H1 (cell line): ENCODE data around the gene SLC25A3. TPM values are rescaled to one million over a fixed set of nuclear protein-coding genes. Genes with fewer than 3 reads are reported as not detected.

Experiments
- CTCF ChIA-PET: fragments of 300-600 bp; sonication (Branson Sonifier 250); formaldehyde crosslinking; loops from one replicate; lab custom pipeline; 2021; ENCODE audit not compliant: partially characterized antibody; lab: Charles Lee
- POLR2A ChIA-PET: fragments of 300-600 bp; sonication (Branson Sonifier 250); formaldehyde crosslinking; loops from one replicate; lab custom pipeline; 2021; ENCODE audit warnings: inconsistent platforms; ENCODE audit not compliant: partially characterized antibody; lab: Charles Lee
- DNase-seq, 2 experiments: peaks; one replicate each; pipeline versions ENCODE4 v3.0.0 to v3.0.0-alpha.2; 2010 to 2022; ENCODE audit warnings: low spot score in 2 of 2, low read depth in 1 of 2, mixed read lengths in 1 of 2
- FAIRE-seq: peaks from 2 replicates; lab custom pipeline; 2011; peaks lifted over from hg19 to GRCh38; lab: Jason Lieb, UNC
- H2AFZ ChIP-seq: 2 replicates; pipeline ENCODE4 v1.8.1; 2012; ENCODE audit warnings: low read length, inconsistent platforms
- H2AK5ac ChIP-seq: 2 replicates; pipeline ENCODE4 v1.6.1; 2013; ENCODE audit warnings: low read depth, low read length
- H2BK120ac ChIP-seq: replicated peaks from 2 replicates; pipeline ENCODE3; 2013; ENCODE audit warnings: low read depth, low read length, inconsistent platforms
- H2BK12ac ChIP-seq: 2 replicates; pipeline ENCODE4 v1.6.1; 2013; ENCODE audit warnings: low read depth, low read length
- H2BK15ac ChIP-seq: 2 replicates; pipeline ENCODE4 v1.6.1; 2013; ENCODE audit warnings: low read length
- H2BK20ac ChIP-seq: 2 replicates; pipeline ENCODE4 v1.6.1; 2013; ENCODE audit warnings: low read length
- H2BK5ac ChIP-seq: 2 replicates; pipeline ENCODE4 v1.6.1; 2013; ENCODE audit warnings: low read depth, low read length
- H3K14ac ChIP-seq: 2 replicates; pipeline ENCODE4 v1.6.1; 2013; ENCODE audit warnings: inconsistent platforms; ENCODE audit not compliant: insufficient read length
- H3K18ac ChIP-seq: 2 replicates; pipeline ENCODE4 v1.6.1; 2013; ENCODE audit warnings: low read length; ENCODE audit errors: extremely low read depth
- H3K23ac ChIP-seq: 2 replicates; pipeline ENCODE4 v1.6.1; 2013; ENCODE audit warnings: inconsistent platforms; ENCODE audit not compliant: insufficient read length
- H3K23me2 ChIP-seq: 2 replicates; pipeline ENCODE4 v1.6.1; 2013; ENCODE audit warnings: low read depth, low read length
- H3K27ac ChIP-seq: 2 replicates; pipeline ENCODE4 v1.6.1; 2011; ENCODE audit warnings: low read depth, low read length, inconsistent platforms
- H3K27me3 ChIP-seq, 4 experiments: replicated peaks in 1 of 4; 1 replicate in 1 of 4; 2 replicates in 3 of 4; pipeline versions ENCODE4 v1.6.1 to v1.8.1; 2011 to 2013; ENCODE audit warnings: low read length in 3 of 4, mild to moderate bottlenecking in 3 of 4, inconsistent platforms in 2 of 4, mixed read lengths in 2 of 4, moderate library complexity in 1 of 4; ENCODE audit not compliant: control insufficient read depth in 3 of 4, insufficient read depth in 3 of 4; ENCODE audit errors: extremely low read depth in 1 of 4
- H3K36me3 ChIP-seq, 4 experiments: 2 replicates each; pipeline versions ENCODE4 v1.6.1 to v1.8.1; 2011 to 2013; ENCODE audit warnings: mild to moderate bottlenecking in 4 of 4, low read length in 3 of 4, moderate library complexity in 2 of 4, control low read depth in 1 of 4, inconsistent platforms in 1 of 4; ENCODE audit not compliant: insufficient read depth in 4 of 4, control insufficient read depth in 2 of 4
- H3K4ac ChIP-seq: replicated peaks from 2 replicates; pipeline ENCODE3; 2013; ENCODE audit warnings: low read length, low read depth, mixed read lengths, inconsistent platforms; ENCODE audit not compliant: insufficient read length
- H3K4me1 ChIP-seq, 4 experiments: replicated peaks in 1 of 4; 1 replicate in 1 of 4; 2 replicates in 3 of 4; pipeline versions ENCODE4 v1.6.1 to v1.8.1; 2011 to 2013; ENCODE audit warnings: low read length in 3 of 4, inconsistent platforms in 2 of 4, mixed read lengths in 1 of 4; ENCODE audit not compliant: insufficient read depth in 4 of 4, control insufficient read depth in 3 of 4
- H3K4me2 ChIP-seq, 2 experiments: 2 replicates each; pipeline versions ENCODE4 v1.6.1 to v1.8.1; 2011 to 2013; ENCODE audit warnings: low read depth in 2 of 2, low read length in 2 of 2, control low read depth in 1 of 2, inconsistent platforms in 1 of 2, mild to moderate bottlenecking in 1 of 2; ENCODE audit not compliant: insufficient read depth in 1 of 2
- H3K4me3 ChIP-seq, 4 experiments: fragments of 200-600, 300-600 bp in 1 of 4; sonication (generic), shearing (Covaris generic), sonication (Bioruptor Twin) in 1 of 4; 2 replicates each; pipeline versions ENCODE4 v1.5.1 to v1.8.1; 2011 to 2016; ENCODE audit warnings: low read length in 4 of 4, low read depth in 3 of 4, control low read depth in 2 of 4, inconsistent platforms in 2 of 4, mild to moderate bottlenecking in 2 of 4, mixed read lengths in 1 of 4, moderate library complexity in 1 of 4; ENCODE audit not compliant: insufficient read depth in 2 of 4; ENCODE audit errors: extremely low read depth in 1 of 4
- H3K56ac ChIP-seq: replicated peaks from 2 replicates; pipeline ENCODE3; 2013; ENCODE audit warnings: low read depth, mild to moderate bottlenecking, mixed read lengths, low read length, inconsistent platforms; ENCODE audit not compliant: insufficient read length
- H3K79me1 ChIP-seq: 2 replicates; pipeline ENCODE4 v1.6.1; 2013; ENCODE audit warnings: low read depth, low read length, control low read depth
- H3K79me2 ChIP-seq, 2 experiments: 2 replicates each; pipeline versions ENCODE4 v1.6.1 to v1.8.1; 2012 to 2013; ENCODE audit warnings: low read length in 2 of 2, mild to moderate bottlenecking in 2 of 2, inconsistent platforms in 1 of 2; ENCODE audit not compliant: insufficient read depth in 2 of 2, control insufficient read depth in 1 of 2
- H3K9ac ChIP-seq, 4 experiments: replicated peaks in 1 of 4; 1 replicate in 1 of 4; 2 replicates in 3 of 4; pipeline versions ENCODE4 v1.6.1 to v1.8.1; 2011 to 2013; ENCODE audit warnings: low read depth in 3 of 4, low read length in 3 of 4, control low read depth in 2 of 4, mild to moderate bottlenecking in 2 of 4, moderate library complexity in 2 of 4, inconsistent platforms in 1 of 4; ENCODE audit errors: extremely low read depth in 1 of 4
- H3K9me3 ChIP-seq, 2 experiments: 2 replicates each; pipeline versions ENCODE4 v1.6.1 to v1.8.1; 2012 to 2013; ENCODE audit warnings: mild to moderate bottlenecking in 2 of 2, moderate library complexity in 2 of 2, control low read depth in 1 of 2, inconsistent platforms in 1 of 2, low read depth in 1 of 2, low read length in 1 of 2, mixed read lengths in 1 of 2; ENCODE audit not compliant: insufficient read depth in 2 of 2
- H4K20me1 ChIP-seq, 2 experiments: replicated peaks in 1 of 2; 2 replicates each; pipeline versions ENCODE3 to v1.8.1; 2011 to 2013; ENCODE audit warnings: inconsistent platforms in 2 of 2, low read length in 2 of 2, mild to moderate bottlenecking in 1 of 2; ENCODE audit not compliant: insufficient read depth in 2 of 2, control insufficient read depth in 1 of 2
- H4K5ac ChIP-seq: 2 replicates; pipeline ENCODE4 v1.6.1; 2013; ENCODE audit warnings: low read length, low read depth, mixed read lengths, inconsistent platforms; ENCODE audit not compliant: insufficient read length
- H4K8ac ChIP-seq: 2 replicates; pipeline ENCODE4 v1.8.0; 2013; ENCODE audit warnings: mild to moderate bottlenecking, moderate library complexity, low read length, inconsistent platforms; ENCODE audit not compliant: insufficient read depth; ENCODE audit errors: extremely low read depth
- H4K91ac ChIP-seq: replicated peaks from 2 replicates; pipeline ENCODE3; 2013; ENCODE audit warnings: low read length, mixed read lengths, inconsistent platforms; ENCODE audit not compliant: insufficient read length
- CREB1 ChIP-seq: IDR thresholded peaks from 2 replicates; pipeline ENCODE4 v1.6.1; 2012; ENCODE audit warnings: inconsistent platforms
- JUND ChIP-seq: IDR thresholded peaks from 2 replicates; pipeline ENCODE4 v1.6.1; 2011; ENCODE audit warnings: mild to moderate bottlenecking, improper control_type of control experiment, low read length
- PHF8 ChIP-seq: fragments of 200-600 bp; sonication (generic); conservative IDR thresholded peaks from 2 replicates; pipeline ENCODE4 v1.7.1; 2012; ENCODE audit warnings: low read depth, mild to moderate bottlenecking, inconsistent platforms, low read length, moderate library complexity
- RXRA ChIP-seq: IDR thresholded peaks from 2 replicates; pipeline ENCODE4 v1.6.1; 2011; ENCODE audit warnings: low read depth, mild to moderate bottlenecking, low read length, moderate library complexity; ENCODE audit not compliant: insufficient read depth
- SAP30 ChIP-seq: fragments of 300-600 bp; sonication (generic); IDR thresholded peaks from 2 replicates; pipeline ENCODE4 v1.7.1; 2012; ENCODE audit warnings: low read length, moderate library complexity, mild to moderate bottlenecking, inconsistent platforms; ENCODE audit not compliant: insufficient read depth, insufficient replicate concordance
- SP2 ChIP-seq: IDR thresholded peaks from 2 replicates; pipeline ENCODE4 v1.6.1; 2012; ENCODE audit warnings: mild to moderate bottlenecking, low read length, inconsistent platforms
- WGBS, 2 experiments: shearing (Covaris generic) in 1 of 2; methylation state at CpG; one replicate each; pipeline versions ENCODE4 v1.1.6 to v1.1.7; 2013 to 2015; ENCODE audit warnings: low lambda C conversion rate in 2 of 2, mixed read lengths in 2 of 2, inconsistent platforms in 1 of 2, low coverage in 1 of 2, missing lambda C conversion rate in 1 of 2; ENCODE audit not compliant: insufficient replicate concordance in 2 of 2, insufficient coverage in 1 of 2, insufficient read length in 1 of 2; ENCODE audit errors: extremely low coverage in 1 of 2, missing lambda C conversion rate in 1 of 2; 5-methylcytosine and 5-hydroxymethylcytosine counted together
- polyA plus RNA-seq, 7 experiments: library from polyadenylated mRNA; depleted of rRNA in 3 of 7; stranded (reverse) in 5 of 7; unstranded in 2 of 7; fragments of >200 nt in 5 of 7; fragments of 200-250 nt in 2 of 7; gene quantifications; 1 replicate in 5 of 7; 2 replicates in 1 of 7; 4 replicates in 1 of 7; pipeline versions ENCODE4 v1.2.1 to v1.2.3, GENCODE V29; 2011 to 2013; ENCODE audit warnings: missing spikeins in 2 of 7, mixed read lengths in 2 of 7
- total RNA-seq: library from RNA; stranded (reverse); fragmentation: NEBNext Ultra II Directional; extraction: Animal tissue kit (Norgen Biotek cat#: 25700); gene quantifications from 2 replicates; pipeline ENCODE4 v1.2.1, GENCODE V29; 2021

SLC25A3 gene
- total and polyA plus RNA-seq, 2 of the 8 experiments (the other 6 are each of a cell fraction or from before 2014, with no cell fraction given): 702 to 709 TPM

- TF ChIP-seq SP2 (no peak), RXRA (no peak), PHF8 (no peak), SAP30 (no peak), CREB1 (no peak), JUND (no peak)
- H3K79me2 ChIP-seq: no peaks in the 10 kb centered on the region
- H3K27me3 ChIP-seq: no peaks in the 10 kb centered on the region
- H3K36me3 ChIP-seq: no peaks in the 10 kb centered on the region
- no peak overlapping the region for H3K4me2 ChIP-seq
- H3K9ac ChIP-seq: no peak overlapping the region
- POLR2A ChIA-PET: interaction anchor here (1.3 kb wide), 1 partner anchor 19 kb away, joined by 5 read pairs; the partner anchor contains the start of gene SLC25A3
- H2BK12ac ChIP-seq: no peak overlapping the region
- CTCF ChIA-PET: interaction anchor here (0.7 to 4.5 kb wide), 4 partner anchors 19 to 348 kb away, joined by 3 to 31 read pairs (median 6); partner anchors contain the start of gene SLC25A3
- no peaks in the 10 kb centered on the region for H3K79me1 ChIP-seq
- no peak overlapping the region for H2BK15ac ChIP-seq
- H2BK20ac ChIP-seq: no peak overlapping the region
- no peak overlapping the region for H3K4me3 ChIP-seq
- no peak overlapping the region for H2BK120ac ChIP-seq
- no peak overlapping the region for H3K14ac ChIP-seq
- no peak overlapping the region for H4K5ac ChIP-seq
- H3K27ac ChIP-seq: no peak overlapping the region
- FAIRE-seq (no peak), DNase-seq (no peak)
- no peaks in the 10 kb centered on the region for H3K23me2 ChIP-seq
- H3K4ac ChIP-seq: no peak overlapping the region
- H2AFZ ChIP-seq: no peak overlapping the region
- H3K23ac ChIP-seq: no peak overlapping the region
- no peak overlapping the region for H3K18ac ChIP-seq
- H3K9me3 ChIP-seq: no peaks in the 10 kb centered on the region
- no peak overlapping the region for H2BK5ac ChIP-seq
- H3K56ac ChIP-seq: no peak overlapping the region
- H3K4me1 ChIP-seq: no peaks in the 10 kb centered on the region
- H4K8ac ChIP-seq: no peak overlapping the region
- H2AK5ac ChIP-seq: no peak overlapping the region
- H4K91ac ChIP-seq: no peak overlapping the region
- no peaks in the 10 kb centered on the region for H4K20me1 ChIP-seq
- 94% methylated on average over 1 of the region's 1 CpG; no CpG with 5 or more reads in 1 of the 2 experiments for WGBS, 2 experiments
Observed at GRCh38 chr12:98574110-98574509, 19.4 kb upstream of the SLC25A3 start.
